B cell (primary cell): ENCODE measurements around the gene SPOCK1.

Source experiments
- EZH2 ChIP-seq: IDR thresholded peaks from 2 replicates; pipeline ENCODE4 v1.6.1; 2012; ENCODE audit warnings: borderline replicate concordance, low read depth, mild to moderate bottlenecking, moderate library complexity, low read length; ENCODE audit not compliant: insufficient read depth, poor library complexity, severe bottlenecking
- TF ChIP-seq, protein P1 (sequence below): fragments of 200-600 bp; IDR thresholded peaks from one replicate; pipeline ENCODE4 v1.8.0; 2022; ENCODE audit warnings: antibody characterized with exemption, mild to moderate bottlenecking

DNA sequence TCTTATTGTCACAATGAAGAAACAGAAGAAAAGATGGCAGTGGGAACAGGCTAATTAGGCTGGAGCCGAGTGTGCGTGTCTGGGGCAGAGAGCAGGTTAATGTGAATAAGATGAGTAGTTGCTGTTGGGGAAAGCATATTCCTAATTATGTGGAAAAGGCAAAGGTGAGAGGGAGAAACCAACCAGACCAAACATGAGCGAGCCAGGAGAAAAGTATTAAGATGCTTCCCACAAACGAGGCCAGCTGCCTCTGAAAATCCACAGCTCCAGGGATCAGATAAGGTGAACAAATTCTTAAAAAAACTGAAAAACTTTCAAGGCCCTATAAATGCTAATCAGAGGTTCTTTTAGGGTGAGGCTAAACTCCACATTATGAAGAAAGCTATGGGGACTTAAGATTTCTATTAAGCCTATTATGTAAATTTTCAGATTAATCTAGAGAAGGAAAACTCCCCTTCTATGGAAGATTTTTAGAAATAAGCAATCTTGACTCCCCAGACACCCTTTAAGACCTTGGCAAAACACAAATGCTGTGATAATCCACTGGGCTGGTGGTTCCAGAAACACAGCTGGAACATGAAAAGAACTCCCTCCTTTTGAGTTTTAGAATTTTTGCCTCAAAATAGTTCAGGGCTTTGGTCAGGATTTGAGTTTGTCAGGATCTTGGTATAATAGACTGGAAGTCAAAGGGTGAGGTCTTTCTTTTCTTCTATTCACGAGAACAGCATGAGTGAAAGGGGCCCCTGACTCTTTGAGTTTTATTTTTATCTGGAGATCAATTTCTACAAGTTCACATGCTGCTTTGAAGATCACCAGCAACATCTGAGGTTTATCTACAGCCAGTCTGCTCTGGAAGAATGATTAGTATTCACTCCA is 238.1 kb downstream of the SPOCK1 start:
- TF ChIP-seq, protein P1, sequence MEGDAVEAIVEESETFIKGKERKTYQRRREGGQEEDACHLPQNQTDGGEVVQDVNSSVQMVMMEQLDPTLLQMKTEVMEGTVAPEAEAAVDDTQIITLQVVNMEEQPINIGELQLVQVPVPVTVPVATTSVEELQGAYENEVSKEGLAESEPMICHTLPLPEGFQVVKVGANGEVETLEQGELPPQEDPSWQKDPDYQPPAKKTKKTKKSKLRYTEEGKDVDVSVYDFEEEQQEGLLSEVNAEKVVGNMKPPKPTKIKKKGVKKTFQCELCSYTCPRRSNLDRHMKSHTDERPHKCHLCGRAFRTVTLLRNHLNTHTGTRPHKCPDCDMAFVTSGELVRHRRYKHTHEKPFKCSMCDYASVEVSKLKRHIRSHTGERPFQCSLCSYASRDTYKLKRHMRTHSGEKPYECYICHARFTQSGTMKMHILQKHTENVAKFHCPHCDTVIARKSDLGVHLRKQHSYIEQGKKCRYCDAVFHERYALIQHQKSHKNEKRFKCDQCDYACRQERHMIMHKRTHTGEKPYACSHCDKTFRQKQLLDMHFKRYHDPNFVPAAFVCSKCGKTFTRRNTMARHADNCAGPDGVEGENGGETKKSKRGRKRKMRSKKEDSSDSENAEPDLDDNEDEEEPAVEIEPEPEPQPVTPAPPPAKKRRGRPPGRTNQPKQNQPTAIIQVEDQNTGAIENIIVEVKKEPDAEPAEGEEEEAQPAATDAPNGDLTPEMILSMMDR, result no peak
- no peak for TF ChIP-seq EZH2
